NCI-H345 treated with DMSO at 0.1 percent for 48 hours (cell line): ENCODE results near the gene CLEC16A.

Experiments
- DNase-seq: peaks from one replicate; lab custom pipeline; 2025; ENCODE audit not compliant: unreplicated experiment; lab: John Stamatoyannopoulos, UW

CLEC16A gene

GRCh38 chr16:11034481-11034931, 90.1 kb downstream of the CLEC16A start:
- no peak for DNase-seq

GRCh38 chr16:11035096-11035495, 90.7 kb downstream of the CLEC16A start:
- no peak for DNase-seq

DNA sequence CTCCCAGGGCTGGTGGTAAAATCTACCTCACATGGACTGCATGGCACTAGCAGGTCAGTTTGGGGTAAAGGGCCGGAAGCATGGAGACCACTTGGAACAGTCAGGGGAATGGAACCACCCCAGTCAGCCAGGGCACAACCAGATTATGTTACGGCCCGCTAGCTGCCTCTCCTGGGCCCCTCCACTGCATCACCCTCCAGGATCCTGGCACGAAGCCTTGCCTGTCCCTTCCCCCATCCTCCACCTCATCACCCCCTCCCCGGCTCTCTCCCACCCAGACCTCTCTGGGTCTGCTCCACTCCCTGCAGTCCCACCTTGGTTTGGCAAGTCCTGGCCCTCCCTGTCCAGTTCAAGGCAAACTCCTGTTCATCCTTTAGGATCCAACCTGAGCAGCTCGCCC, 91.7 kb downstream of the CLEC16A start:
- DNase-seq: no peak

DNA sequence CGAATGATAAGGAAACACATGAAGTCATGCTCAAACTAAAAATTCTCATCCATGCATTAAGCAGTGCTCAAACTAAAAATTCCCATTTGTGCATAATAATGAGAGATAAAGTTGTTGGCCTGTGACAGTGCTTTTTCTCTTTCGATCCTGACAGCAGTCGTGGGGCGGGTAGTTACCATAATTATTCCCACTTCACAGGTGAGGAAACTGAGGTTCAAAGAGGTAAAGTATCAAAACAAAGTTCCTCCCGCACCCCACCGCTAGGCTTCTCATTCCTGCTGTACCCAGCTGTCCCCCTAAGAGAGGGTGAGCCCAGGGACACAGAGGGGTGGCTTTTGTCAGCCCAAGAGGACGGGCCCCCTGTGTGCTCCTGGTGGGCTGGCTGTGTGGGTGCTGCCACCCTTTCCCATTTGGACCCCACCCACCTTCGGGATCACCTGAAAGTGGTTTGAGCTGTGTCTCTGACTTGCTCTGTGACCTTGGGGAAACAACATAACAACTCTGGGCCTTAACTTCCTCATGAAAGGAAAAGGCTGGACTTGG, 92.6 kb downstream of the CLEC16A start:
- no peak for DNase-seq

GRCh38 chr16:11038305-11038704, 93.9 kb downstream of the CLEC16A start:
- no peak for DNase-seq

DNA sequence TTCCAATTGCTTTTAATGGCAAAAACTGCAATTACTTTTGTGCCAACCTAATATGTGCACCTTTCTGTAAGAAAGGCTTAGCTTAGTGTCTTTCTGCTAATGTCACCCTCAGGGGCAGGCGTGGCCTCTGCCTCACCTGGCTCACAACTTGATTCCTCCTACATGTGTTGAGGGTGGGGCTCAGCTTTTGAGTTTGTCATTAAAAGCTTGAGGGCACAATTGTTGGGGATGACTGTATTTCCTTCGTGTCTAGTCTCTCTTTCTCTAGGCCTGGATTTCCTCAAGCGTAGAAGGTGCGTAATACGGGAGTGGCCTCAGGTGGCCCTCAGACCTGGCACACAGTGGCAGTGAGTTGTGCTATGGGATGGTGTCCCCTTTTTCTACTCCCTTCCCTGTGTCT, 94.4 kb downstream of the CLEC16A start:
- DNase-seq: no peak

- no peak for DNase-seq
Observed at GRCh38 chr16:11039726-11040125, 95.4 kb downstream of the CLEC16A start.

GRCh38 chr16:11042191-11042590, 97.8 kb downstream of the CLEC16A start:
- DNase-seq: no peak

GRCh38 chr16:11045441-11045840, 101.1 kb downstream of the CLEC16A start:
- DNase-seq: no peak

GRCh38 chr16:11045846-11046245, 101.5 kb downstream of the CLEC16A start:
- DNase-seq: no peak

DNA sequence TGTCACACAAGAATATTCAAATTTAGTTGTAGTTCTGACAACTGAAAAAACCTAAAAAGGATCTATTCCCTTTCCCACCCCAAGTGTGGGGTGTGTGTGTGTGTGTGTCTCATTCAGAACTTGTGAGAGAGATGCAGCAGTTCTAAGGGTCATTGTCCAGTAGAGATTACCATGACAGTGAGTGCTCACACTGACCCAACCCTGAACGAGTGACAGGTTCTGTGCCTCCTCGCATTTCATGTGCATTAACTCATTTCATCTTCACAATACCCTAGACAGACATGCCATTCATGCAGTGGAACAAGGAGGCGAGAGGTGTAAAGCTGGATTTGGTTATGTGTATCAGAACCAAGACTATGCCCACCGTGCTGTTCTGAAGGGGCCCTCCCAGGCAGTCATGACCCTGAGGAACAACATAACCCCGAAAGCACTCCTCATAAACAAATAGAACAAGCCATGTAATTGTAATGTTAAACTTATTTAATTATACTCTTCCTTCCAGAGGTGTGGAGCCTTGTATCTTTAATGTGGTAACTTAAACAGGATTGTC, 102.1 kb downstream of the CLEC16A start:
- DNase-seq: no peak

- no peak for DNase-seq
Observed at GRCh38 chr16:11047057-11047456, 102.7 kb downstream of the CLEC16A start.

GRCh38 chr16:11047939-11048800, 103.8 kb downstream of the CLEC16A start:
- DNase-seq: no peak

- DNase-seq: no peak
Observed at GRCh38 chr16:11049396-11050059, 105.2 kb downstream of the CLEC16A start.

- DNase-seq: no peak
Observed at GRCh38 chr16:11050536-11050935, 106.2 kb downstream of the CLEC16A start.

GRCh38 chr16:11050944-11051343, 106.6 kb downstream of the CLEC16A start:
- peak; percentile 63 for DNase-seq

DNA sequence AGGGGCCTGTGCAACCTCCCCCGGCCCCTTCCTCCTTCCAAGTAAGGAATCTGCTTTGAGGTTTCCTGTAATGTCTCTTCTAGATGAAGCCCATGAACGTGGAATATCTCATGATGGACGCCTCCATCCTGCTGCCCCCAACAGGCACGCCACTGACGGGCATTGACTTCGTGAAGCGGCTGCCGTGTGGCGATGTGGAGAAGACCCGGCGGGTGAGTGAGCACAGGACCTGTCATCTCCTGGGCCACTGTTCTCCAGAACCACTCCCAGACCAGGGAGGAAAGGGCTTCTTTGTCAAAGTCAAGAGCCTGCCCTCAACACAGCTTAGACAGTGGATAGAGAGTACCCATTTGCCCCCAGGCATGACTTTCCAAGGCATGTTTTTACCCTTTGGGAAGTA, 107.1 kb downstream of the CLEC16A start:
- no peak for DNase-seq

GRCh38 chr16:11051879-11052808, 107.8 kb downstream of the CLEC16A start:
- DNase-seq: no peak

DNA sequence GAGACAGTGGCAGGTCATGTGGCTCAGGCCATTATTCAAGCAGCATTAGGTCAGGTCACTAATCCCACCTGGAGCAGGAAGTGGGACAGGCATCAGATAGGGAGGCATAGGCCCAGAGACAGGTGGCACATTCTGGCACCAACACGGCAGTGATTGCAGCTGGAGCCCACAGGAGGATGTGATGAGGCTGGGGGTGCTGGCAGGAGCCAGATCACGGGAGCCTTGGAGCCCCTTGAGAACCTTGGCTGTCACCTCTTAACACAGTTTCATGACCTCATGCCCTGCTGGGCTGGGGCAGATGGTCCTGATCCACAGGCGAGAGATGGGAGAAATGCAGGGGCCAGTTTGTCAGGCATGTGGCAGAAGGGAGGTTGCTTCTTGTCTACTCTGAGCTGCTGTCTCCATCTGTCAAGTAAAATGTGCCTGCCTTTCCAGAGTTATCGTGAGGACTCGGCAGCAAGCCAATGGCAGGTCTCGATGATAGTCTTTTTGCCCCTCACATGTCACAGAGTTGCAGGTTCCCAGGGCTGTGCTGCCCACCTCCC, 109.6 kb downstream of the CLEC16A start:
- no peak for DNase-seq
